Measurements from ENCODE around the gene TF.

TF gene

GRCh38 chr3:133745108-133745507 lies 1.1 kb upstream of the TF start:
- ChIA-PET POLR2A (ENCODE audit: low non-redundant PET) (no interaction called here), CTCF (no interaction called here)
- no peak for TF ChIP-seq CTCF (conservative IDR thresholded peaks at IDR 0.05; ENCODE audit: low read depth)
- no peak for DNase-seq (ENCODE audit: low spot score)
- no peak overlapping the region for H3K27ac ChIP-seq

GRCh38 chr3:133746712-133747066 lies 496 bp downstream of the TF start:
- TF ChIP-seq CTCF (conservative IDR thresholded peaks at IDR 0.05; ENCODE audit: low read depth) = no peak
- ChIA-PET POLR2A (ENCODE audit: low non-redundant PET) (no interaction called here), CTCF (no interaction called here)
- no peak for DNase-seq (ENCODE audit: low spot score)
- no peak overlapping the region for H3K27ac ChIP-seq

GRCh38 chr3:133747373-133747772 lies 1.2 kb downstream of the TF start:
- ChIA-PET CTCF (no interaction called here), POLR2A (ENCODE audit: low non-redundant PET) (no interaction called here)
- no peak for DNase-seq (ENCODE audit: low spot score)
- H3K27ac ChIP-seq = no peak overlapping the region
- no peak for TF ChIP-seq CTCF (conservative IDR thresholded peaks at IDR 0.05; ENCODE audit: low read depth)

- POLR2A ChIA-PET (ENCODE audit: low non-redundant PET) = no interaction called here
- CTCF ChIA-PET = no interaction called here
- DNase-seq (ENCODE audit: low spot score) = no peak
- TF ChIP-seq CTCF (conservative IDR thresholded peaks at IDR 0.05; ENCODE audit: low read depth) = no peak
- H3K27ac ChIP-seq = no peak overlapping the region
Measured at GRCh38 chr3:133747907-133748639, 1.9 kb downstream of the TF start.

GRCh38 chr3:133749427-133750258 lies 3.5 kb downstream of the TF start:
- no peak overlapping the region for H3K27ac ChIP-seq
- ChIA-PET CTCF (no interaction called here), POLR2A (ENCODE audit: low non-redundant PET) (no interaction called here)
- TF ChIP-seq CTCF (conservative IDR thresholded peaks at IDR 0.05; ENCODE audit: low read depth) = no peak
- DNase-seq (ENCODE audit: low spot score) = no peak

- TF ChIP-seq CTCF (conservative IDR thresholded peaks at IDR 0.05; ENCODE audit: low read depth) = no peak
- CTCF ChIA-PET = no interaction called here
- POLR2A ChIA-PET (ENCODE audit: low non-redundant PET) = no interaction called here
- no peak for DNase-seq (ENCODE audit: low spot score)
- H3K27ac ChIP-seq = no peak overlapping the region
Measured at GRCh38 chr3:133750259-133750656, 4.1 kb downstream of the TF start.
